ENCODE data around the gene MTPN.

The MTPN gene, protein sequence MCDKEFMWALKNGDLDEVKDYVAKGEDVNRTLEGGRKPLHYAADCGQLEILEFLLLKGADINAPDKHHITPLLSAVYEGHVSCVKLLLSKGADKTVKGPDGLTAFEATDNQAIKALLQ

DNA sequence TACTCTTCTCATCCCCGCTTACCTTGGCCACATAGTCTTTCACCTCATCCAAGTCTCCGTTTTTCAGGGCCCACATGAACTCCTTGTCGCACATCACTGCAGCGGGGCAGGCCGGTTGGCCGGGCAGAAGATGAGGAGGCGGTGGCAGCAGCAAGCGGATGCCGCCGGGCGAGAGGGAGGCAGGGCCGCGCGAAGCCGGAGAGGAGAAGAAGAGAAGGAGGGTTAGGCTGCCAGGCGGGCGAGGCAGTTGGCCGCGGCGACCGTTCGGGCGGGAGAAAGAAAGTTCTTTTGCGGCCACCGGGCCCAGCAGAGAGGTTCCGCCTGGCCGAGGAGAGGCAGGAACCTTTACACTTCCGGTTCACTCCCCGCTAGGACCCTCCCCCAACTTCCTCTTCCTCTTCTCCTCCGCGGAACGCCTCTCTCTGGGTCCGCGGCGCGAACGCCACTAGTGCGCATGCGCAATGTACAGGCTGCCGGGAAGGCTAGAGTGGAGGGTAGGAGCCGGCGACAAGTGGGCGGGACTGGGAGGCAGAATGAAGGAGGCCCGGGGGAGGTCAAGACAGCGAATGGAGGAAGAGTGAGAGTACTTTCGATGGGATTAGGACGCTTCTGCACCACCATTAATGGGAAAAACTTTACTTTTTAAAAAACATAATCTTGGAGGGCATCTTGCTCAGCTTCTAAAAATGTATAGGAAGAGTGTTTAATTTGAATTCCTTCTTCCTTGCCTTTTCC lies at the start of gene MTPN:
Gene MTPN, minus strand, starts transcription at position 353 of the 735 bp plus-strand sequence. Its CDS starts 259 bp downstream, at position 94.
- peak; percentile 95 to 98 (median 96) for DNase-seq (ENCODE audit: low read depth in 2 of 3, low spot score in 1 of 3)

DNA sequence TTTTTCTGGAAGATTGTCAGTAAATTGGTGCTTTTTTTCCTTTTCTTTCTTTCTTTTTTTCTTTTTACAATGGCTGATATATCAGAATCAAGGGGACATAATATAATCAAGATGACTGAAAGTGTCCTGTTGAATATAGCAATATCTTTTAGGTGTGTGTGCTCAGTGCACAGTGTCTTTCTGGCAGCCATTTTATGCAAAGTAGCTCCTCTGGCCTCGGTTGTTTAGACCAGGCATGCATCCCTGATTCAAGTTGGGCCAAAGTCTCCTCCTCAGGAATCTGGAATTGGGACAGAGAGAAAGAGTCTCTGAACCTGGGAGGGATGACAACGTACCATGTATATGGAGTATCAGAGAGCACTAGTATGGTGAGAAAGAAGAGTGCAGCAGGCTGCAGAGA lies 49.0 kb upstream of the MTPN start:
- no peak for DNase-seq (ENCODE audit: low read depth in 2 of 3, low spot score in 1 of 3)

DNA sequence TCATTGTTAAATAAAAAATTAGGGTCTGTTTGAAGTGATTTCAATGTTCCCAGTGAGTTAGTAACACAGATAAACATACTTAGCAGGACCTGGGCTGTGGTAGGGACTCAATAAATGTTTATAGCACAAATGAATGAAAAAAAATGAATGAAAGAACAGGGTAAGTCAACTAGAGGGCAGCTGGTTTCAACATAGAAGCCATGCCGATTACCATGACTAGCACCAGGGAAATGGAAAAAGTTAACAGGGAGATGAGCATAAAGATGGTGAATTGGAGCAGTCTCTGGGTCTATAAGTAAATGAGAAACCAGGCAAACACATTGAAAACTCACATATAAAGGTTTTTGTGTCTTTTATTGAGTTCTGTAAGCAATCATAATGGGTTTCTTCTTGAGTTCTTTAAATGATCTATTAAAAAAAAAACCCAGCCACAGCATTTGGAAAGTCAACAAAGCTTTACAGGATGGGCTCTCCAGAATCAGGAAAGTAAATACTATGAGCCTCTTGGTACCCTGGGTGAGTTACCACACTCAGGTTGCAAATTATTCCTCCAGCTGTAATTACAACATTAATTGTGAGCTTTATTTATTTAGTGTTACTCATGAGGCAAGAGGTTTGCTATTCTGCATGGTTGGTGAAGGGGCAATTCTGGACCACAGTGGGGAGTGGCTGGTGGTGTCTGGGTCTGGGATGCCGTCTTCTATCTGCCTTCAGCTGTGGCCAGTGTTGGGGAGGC lies 46.1 kb upstream of the MTPN start:
- DNase-seq (ENCODE audit: low read depth in 2 of 3, low spot score in 1 of 3) = no peak

DNA sequence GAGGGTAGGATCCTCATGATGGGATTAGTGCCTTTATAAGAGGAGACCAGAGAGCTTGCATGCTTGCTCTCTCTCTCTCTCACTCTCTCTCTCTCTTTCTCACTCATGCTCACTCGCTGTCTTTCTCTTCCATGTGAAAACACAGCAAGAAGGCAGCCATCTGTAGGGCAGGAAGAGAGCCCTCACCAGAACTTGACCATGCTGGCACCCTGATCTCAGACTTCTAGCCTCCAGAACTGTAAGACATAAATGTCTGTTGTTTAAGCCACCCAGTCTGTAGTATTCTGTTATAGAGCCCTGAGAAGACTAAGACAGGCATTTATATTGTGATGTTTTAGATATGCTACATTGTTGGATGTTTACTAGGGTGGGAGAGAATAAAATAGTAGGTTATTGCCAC lies 43.4 kb upstream of the MTPN start:
- no peak for DNase-seq (ENCODE audit: low read depth in 2 of 3, low spot score in 1 of 3)

DNA sequence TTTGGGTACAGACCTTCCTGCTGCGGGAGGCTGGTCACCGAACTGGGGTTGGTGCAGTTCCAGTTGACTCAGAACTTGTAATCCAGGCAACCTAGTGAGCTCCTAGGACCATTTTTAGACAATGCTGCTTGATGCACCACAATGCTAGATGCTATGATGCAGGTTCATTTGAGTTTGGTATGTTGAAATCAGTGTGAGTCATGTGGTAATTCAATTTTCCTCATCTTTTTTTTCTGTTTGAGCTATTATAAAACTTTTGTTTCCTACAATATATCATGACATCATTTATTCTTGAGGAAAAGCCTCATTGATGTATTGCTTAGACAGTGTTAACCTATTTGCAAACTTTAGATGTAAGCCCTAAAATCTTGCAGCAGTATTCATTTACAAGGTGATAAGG lies 40.9 kb upstream of the MTPN start:
- no peak for DNase-seq (ENCODE audit: low read depth in 2 of 3, low spot score in 1 of 3)

DNA sequence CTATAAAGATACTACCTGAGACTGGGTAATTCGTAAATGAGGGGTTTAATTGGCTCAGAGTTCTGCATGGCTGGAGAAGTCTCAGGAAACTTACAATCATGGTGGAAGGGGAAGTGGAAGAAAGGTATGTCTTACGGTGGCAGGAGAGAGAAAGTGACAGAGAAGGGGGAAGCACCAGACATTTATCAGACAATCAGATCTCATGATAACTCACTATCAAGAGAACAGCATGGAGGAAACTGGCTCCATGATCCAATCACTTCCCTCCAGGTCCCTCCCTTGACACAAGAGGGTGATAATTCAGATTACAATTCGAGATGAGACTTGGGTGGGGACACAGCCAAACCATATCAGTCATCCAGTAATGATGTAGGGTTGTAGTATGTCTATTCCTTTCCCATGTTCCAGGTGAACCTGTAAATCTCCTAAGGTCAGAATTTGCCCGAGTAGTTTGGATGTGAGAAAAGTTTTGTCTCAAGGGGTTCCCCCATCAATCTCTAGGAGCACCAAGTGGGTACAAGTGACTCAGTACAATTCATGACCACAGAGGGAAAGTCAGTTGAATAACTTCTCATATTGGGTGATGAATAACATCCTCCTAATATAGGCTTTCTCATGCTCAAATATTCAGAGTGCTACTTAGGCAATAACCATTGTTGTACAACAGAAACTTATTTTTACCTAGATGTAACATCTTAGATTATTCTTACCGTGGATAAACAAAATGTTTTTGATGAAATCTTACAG lies 39.7 kb upstream of the MTPN start:
- peak in 1 of 3 donors; percentile 16 for DNase-seq (ENCODE audit: low read depth in 2 of 3, low spot score in 1 of 3)

DNA sequence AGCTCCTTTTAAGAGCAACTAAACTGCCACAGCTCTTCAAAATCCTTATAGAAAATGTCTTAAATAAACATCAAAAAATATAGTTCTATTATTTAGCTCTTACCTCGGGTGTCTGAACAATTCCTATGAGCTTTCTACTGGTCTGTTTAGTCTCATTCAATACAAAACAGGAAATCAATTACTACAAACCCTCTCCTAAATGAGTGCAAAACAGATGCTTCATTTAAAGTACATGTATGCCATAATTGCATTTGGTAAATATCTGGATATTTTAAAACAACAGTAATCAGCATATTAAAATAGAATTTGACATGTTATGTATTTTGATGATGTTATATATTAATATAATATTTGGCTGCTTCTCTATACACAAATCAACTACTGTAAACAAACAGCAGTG lies 38.5 kb upstream of the MTPN start:
- DNase-seq (ENCODE audit: low read depth in 2 of 3, low spot score in 1 of 3) = no peak

DNA sequence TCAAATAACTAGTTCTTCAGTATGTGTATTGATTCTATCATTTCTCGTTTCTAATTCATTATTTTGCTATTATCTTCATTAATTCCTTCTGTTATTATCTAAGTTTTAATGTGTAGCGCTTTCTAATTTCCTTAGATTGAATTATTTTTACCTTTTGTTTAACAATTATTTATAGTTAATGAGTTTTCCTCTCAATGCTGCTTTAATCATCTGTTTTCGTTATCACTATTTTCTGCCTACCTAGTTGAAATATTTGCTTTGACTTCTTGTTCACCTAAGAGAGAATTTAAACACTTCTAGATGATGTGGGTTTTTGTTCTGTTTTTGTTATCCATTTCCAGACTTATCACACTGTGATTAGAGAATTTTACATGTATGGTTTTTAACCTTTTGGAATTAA lies 37.5 kb upstream of the MTPN start:
- DNase-seq (ENCODE audit: low read depth in 2 of 3, low spot score in 1 of 3) = no peak

DNA sequence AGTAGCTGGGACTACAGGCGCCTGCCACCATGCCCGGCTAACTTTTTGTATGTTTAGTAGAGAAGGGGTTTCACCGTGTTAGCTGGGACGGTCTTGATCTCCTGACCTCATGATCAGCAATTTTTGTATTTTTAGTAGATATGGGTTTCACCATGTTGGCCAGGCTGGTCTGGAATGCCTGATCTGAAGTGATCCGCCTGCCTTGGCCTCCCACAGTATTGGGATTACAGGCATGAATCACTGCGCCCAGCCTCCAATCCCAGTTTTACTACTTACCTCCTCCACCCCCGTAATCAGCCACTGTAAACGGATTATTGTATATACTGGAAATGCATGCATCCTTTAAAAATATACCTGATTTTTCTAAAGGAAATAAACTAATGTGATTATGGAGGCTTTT lies 35.1 kb upstream of the MTPN start:
- no peak for DNase-seq (ENCODE audit: low read depth in 2 of 3, low spot score in 1 of 3)

DNA sequence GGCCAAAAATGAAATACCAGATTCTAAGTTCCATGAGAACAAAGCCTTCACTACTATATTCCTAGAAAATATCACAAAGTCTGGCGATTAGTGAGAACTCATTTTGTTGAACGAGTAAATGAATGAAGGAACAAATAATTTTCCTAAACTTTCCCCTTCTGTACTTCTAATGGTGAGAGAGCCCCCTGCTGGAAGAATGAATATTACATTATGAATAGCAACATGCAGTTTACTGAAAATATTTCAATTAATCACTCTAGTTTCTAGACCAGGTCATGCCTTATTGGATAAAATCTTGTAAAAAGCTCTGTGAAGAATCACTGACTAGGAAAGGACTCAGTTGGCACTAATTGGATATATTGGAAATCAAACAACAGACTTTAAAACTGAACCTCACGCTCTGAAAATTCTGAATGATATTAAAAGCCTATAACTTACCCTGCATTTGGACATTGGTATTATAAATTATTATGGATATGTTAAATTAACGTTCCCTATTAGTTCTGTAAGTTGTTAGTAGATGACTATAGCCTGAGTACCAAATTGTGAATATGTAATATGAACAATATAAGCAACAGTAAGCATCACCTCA lies 32.4 kb upstream of the MTPN start:
- DNase-seq (ENCODE audit: low read depth in 2 of 3, low spot score in 1 of 3) = no peak

DNA sequence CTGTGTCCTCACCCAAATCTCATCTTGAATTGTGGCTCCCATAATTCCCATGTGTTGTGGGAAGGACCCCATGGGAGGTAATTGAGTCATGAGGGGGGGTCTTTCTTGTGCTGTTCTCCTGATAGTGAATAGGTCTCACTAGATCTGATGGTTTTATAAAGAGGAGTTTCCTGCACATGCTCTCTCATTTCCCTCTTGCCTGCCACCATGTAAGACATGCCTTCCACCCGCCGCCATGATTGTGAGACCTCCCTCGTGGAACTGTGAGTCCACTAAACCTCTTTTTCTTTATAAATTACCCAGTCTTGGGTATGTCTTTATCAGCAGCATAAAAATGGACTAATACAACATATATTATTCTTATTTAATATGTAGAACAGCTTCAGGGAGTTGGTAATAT lies 29.0 kb upstream of the MTPN start:
- DNase-seq (ENCODE audit: low read depth in 2 of 3, low spot score in 1 of 3) = no peak

DNA sequence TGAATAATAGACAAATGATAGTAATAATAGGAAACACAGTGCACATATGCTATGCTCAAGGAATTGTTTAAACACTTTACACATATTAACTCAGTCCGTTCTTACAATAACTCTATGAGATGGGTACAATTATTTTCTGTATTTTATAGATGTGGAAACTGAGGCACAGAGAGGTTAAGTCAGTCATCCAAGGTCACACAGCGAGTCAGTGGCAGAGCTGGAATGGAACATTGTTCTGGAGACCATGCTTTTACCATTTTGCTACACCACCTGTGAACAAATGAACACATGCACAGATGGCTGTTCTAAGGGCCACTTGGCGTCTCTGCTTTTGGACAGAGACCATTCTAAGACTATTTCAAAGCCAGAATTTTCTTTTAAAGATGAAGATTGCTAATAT lies 26.9 kb upstream of the MTPN start:
- no peak for DNase-seq (ENCODE audit: low read depth in 2 of 3, low spot score in 1 of 3)

DNA sequence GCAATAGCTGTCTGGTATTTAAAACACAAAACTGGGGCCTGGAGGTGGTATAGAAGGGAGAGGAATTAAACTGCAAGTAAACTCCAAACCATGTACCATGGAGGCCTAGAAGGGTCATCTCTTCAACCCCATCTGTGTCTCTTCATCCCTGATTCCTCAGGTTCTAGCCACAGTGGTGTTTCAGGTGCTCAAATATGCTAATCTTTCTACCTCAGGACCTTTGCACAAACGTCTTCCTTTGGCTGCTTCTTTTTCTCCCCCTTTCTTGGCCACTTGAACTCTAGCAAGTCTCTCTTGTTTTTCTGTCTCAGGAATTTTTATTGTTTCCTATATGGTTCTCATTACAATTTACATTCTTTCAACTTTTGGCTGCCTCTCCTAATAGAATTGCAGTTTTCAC lies 25.6 kb upstream of the MTPN start:
- DNase-seq (ENCODE audit: low read depth in 2 of 3, low spot score in 1 of 3) = no peak

DNA sequence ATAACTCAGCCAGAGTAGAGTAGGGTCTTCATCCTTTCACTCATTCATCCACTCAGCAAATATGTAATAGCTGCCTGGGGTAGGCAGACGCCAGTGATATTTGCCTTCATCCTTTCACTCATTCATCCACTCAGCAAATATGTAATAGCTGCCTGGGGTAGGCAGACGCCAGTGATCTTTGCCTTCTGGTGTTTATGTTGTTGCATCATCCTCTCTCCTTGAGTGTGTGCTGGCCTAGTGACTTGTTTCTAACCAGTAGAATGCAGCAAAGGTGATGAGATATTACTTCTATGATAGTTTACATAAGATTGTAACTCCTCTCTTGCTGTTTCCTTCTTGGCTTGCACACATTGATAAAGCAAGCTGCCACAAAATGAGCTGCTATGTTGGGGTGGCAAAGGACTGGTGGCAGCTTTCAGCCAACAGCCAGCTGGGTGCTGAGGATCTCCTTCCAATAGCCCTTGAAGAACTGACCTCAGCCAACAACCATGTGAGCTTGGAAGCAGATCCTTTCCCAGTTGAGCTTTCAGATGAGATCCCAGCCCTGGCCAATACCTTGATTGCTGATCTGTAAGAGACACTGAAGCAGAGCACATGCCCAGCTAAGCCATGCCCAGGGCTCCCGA lies 23.2 kb upstream of the MTPN start:
- DNase-seq (ENCODE audit: low read depth in 2 of 3, low spot score in 1 of 3) = no peak

DNA sequence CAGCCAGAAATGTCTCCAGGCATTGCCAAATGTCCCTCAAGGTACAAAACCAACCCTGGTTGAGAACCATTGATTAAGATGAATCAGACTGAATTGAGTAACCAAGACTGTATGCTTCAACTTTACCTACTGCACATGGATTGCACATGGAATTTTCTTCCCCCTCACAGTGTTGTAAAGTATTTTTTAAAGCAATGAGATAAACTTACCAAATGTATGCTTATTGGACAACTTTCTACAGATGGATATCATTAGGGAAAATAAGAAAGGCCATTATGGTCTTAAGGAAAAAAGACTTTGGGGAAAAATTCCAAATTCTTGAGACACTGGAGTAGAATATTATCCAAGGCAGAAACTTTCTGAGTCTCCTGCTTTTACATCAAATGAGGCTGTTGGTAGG lies 20.9 kb upstream of the MTPN start:
- no peak for DNase-seq (ENCODE audit: low read depth in 2 of 3, low spot score in 1 of 3)

DNA sequence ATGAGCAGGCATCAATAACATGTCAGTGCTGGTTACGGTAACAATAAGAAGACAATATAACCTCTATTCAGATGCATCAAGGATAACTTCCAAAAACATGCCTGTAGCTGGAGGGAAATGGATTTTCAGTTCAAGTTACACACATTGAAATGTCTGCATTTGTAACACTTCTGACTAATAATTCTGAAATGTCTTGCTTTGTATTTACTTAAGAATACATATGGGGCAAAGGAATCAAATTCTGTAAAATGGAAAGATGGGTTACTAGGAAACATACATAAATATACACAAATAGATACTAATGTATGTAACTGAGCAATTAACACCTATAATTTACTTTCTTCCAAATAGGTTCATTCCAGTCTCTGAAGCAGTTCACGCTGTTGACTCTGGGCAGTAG lies 18.6 kb upstream of the MTPN start:
- DNase-seq (ENCODE audit: low read depth in 2 of 3, low spot score in 1 of 3) = no peak

DNA sequence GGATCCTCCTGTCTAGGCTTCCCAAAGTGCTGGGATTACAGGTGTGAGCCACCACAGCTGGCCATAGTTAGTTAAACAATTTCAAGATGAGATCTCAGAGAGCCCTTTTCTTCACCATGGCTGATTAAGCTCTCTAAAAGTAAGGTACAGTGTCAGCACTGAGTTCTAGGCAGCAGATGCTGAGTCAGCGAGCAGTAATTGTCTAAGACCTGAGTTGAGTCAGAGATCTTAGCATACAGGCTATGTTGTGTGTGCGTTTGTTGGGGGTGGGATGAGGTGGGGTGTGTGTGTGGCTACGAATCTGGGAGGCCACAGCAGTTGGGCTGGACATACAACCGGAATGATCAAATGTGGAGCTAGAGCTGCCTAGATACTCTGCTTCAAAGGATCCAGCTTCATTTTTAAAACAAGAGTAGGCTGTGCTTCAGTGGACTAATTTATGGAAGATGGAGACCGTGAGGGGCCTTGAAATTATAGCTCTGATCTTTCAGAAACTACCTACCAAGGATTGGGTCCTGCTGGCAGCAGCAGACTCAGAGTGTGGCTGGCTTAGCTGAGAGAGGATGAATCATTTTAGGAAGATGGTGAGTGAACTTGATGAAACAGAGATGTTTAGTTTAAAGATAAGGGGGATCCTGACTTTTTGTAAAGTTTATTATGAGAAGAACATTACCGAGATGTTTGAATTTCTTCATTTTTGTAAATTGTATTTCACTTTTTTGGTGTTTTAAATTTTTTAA lies 17.5 kb upstream of the MTPN start:
- DNase-seq (ENCODE audit: low read depth in 2 of 3, low spot score in 1 of 3) = peak in 1 of 3 donors; percentile 7

DNA sequence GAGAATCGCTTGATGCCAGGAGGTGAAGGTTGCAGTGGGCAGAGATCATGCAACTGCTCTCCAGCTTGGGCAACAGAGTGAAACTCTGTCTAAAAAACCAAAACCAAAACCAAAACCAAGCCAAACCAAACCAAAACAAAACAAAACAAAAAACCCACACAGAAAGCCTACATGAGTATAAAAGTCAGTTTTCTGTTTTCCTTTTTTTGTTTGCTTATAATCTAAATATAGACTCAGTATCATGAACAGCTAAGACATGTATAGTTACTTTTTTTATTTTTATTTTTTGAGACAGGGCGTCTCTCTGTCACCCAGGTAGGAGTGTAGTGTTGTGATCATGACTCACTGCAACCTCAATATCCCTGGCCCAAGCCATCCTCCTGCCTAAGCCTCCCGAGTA lies 16.8 kb upstream of the MTPN start:
- DNase-seq (ENCODE audit: low read depth in 2 of 3, low spot score in 1 of 3) = no peak

DNA sequence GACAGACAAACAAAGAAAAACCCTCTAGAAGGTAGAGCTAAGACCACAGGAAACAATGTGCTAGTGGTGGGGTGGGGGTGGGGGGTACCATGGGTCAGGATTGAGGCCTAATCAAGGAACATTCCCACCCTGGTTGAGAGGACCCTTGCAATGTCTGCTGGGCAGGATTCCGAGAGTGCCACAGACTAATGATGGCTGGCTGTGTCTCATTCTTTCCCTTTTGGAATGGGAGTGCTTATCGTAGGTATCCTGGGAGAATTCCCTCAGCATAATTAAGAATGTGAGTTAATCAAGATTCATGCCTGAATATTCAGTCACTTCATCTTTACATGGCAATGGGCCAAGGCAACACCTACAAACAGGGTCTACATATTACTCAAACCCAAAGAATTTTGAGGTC lies 14.7 kb upstream of the MTPN start:
- no peak for DNase-seq (ENCODE audit: low read depth in 2 of 3, low spot score in 1 of 3)

DNA sequence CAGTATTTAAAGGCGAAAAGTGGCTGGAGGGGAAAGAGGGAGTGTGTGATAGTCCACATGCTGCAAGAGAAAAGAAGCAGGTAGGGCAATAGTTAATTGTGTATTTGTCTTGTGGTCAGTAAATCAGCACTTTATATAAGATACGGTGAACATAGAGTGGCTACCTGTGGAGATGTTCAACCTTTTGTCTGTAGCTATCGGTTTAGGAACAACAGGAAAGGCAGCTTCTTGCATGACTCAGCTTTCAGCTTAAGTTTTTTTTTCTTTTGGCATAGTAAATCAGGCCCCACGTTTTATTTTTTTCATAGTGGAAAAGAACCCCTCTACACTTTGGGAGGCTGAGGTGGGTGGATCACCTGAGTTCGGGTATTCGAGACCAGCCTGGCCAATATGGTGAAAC lies 14.2 kb upstream of the MTPN start:
- no peak for DNase-seq (ENCODE audit: low read depth in 2 of 3, low spot score in 1 of 3)
